Fibroblast of the aortic adventitia (primary cell): Measurements from ENCODE around the gene TARBP1. TPM values are rescaled to one million over a fixed set of nuclear protein-coding genes. Genes with fewer than 3 reads are reported as not detected.
"Not testable (repeated sequence)": the region's sequence is repeated elsewhere in the genome, so short reads cannot be mapped to it uniquely, and the experiment has no call there.

Experiments
- DNase-seq: peaks from one replicate; pipeline ENCODE4 v3.0.0-alpha.2; 2010; ENCODE audit warnings: low read depth
- H3K4me3 ChIP-seq: 2 replicates; pipeline ENCODE4 v1.5.1; 2011; ENCODE audit warnings: low read depth, mild to moderate bottlenecking, control low read depth, low read length, moderate library complexity
- CTCF ChIP-seq: IDR thresholded peaks from 2 replicates; pipeline ENCODE4 v1.5.1; 2011; ENCODE audit warnings: mild to moderate bottlenecking, low read length, control low read depth, inconsistent platforms; ENCODE audit not compliant: insufficient read depth
- total RNA-seq: library from RNA; depleted of rRNA; stranded (reverse); fragments of >200 nt; gene quantifications from 2 replicates; pipeline ENCODE4 v1.2.3, GENCODE V29; 2012; ENCODE audit warnings: low replicate concordance

Gene TARBP1
- total RNA-seq, 1 donor: 22.2 TPM

- H3K4me3 ChIP-seq: no peak overlapping the region
- TF ChIP-seq CTCF: no peak
- DNase-seq: no peak
Measured at GRCh38 chr1:234504969-234505768, 26.2 kb upstream of the TARBP1 start.

DNA sequence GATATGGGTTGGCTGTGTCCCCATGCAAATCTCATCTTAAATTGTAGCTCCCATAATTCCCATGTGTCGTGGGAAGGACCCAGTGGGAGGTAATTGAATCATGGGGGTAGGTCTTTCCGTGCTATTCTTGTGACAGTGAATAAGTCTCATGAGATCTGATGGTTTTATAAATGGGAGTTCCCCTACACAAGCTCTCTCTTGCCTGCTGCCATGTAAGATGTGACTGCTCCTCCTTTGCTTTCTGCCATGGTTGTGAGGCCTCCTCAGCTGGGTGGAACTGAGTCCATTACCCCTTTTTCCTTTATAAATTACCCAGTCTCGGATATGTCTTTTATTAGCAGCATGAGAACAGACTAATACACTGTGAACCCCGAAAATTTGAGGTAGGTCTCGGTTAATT is 25.3 kb upstream of the TARBP1 start:
- DNase-seq, H3K4me3 ChIP-seq: not testable (repeated sequence)

DNA sequence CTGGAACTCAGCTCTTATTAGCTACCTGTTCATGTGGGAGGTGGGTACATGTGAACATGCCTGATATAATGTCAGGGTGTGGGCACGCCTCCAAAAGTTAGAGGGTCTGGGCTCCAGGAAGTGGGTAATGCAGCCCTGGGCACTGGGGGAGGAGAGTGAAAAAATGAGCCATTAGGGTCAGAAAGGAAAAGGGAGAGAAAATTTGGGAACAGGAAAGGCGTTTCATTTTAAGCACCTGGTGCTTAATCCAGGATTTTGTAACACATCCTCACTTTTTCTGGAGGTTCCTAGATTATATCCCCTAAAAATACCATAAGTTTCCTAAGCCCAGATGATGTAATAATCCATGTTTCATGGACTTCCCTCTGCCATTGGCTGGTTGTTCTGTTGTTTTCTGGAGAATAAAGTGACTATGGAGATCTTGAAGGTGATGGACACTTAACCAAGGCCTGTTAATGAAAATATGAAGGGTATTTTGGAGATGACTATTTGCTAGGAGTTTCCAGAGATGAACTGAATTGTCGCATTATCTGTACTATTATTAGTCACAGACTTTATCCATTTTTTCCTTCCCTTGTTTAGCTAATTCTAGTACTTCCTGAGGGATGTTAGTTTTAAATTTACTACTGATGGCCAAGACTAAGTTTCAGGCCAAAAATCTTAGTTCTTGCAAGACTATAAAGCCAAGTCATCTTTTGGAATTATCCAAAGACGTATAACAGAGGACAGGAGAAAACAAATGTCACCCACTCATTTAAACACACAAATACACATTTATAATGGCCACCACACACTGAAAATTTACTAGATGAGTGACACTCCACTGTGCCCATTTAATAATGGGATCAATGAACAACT is 24.4 kb upstream of the TARBP1 start:
- peak; percentile 80 for DNase-seq
- H3K4me3 ChIP-seq: no peak overlapping the region
- no peak for TF ChIP-seq CTCF

DNA sequence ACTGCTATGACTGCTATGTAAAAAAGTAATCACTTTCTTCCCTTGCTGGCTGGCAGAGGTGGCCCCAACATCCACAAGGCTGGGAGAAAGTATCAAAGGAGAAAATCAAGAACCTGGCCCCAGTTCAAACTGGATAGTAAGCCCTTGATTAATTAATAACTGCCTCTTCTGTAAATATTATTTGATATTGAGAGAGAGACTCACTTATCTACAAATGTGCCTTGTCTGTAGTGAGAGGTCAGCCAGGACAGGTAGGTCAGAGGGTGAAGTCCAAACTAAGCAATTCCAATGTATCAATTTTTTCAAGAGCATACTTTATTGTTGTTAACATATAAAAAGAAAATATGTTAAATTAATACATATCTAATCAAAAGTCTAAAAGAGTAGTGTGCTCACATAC is 23.8 kb upstream of the TARBP1 start:
- DNase-seq: no peak
- TF ChIP-seq CTCF: no peak
- H3K4me3 ChIP-seq: no peak overlapping the region

DNA sequence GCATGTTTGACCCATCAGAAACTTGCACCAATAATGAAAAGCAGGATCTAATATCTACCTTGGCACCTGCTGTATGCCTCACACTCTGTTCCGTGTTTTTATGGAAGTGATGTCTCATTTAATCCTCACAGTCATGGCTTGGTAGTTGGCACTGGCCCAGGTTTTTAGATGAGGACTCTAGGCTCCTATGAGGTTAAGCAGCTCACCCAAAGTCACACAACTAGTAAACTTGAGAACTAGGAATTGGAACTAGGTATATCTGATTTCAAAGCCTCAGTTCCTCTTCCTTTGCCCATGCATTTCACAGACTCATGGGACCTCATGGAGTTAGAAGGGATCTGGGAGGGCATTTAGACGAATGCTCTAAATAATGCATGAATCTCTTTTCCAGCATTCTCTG is 21.3 kb upstream of the TARBP1 start:
- H3K4me3 ChIP-seq: no peak overlapping the region
- TF ChIP-seq CTCF: no peak
- peak; percentile 43 for DNase-seq

DNA sequence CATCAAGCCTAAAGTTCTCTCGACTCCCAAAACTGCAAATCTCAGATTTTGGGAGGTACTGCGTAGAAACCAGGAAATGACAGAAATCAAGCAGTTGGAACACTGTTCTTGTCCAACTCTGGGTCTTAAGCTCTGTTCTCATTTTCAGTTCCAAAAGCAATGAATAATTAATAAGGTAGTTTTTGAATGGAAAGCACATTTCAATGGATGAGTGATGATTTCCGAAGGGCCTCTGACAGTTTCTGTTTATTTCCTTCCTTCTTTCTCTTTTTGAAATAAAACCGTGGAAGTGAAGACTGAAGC is 20.9 kb upstream of the TARBP1 start:
- DNase-seq: no peak
- no peak for TF ChIP-seq CTCF
- H3K4me3 ChIP-seq: peak overlapping the region; percentile 50

DNA sequence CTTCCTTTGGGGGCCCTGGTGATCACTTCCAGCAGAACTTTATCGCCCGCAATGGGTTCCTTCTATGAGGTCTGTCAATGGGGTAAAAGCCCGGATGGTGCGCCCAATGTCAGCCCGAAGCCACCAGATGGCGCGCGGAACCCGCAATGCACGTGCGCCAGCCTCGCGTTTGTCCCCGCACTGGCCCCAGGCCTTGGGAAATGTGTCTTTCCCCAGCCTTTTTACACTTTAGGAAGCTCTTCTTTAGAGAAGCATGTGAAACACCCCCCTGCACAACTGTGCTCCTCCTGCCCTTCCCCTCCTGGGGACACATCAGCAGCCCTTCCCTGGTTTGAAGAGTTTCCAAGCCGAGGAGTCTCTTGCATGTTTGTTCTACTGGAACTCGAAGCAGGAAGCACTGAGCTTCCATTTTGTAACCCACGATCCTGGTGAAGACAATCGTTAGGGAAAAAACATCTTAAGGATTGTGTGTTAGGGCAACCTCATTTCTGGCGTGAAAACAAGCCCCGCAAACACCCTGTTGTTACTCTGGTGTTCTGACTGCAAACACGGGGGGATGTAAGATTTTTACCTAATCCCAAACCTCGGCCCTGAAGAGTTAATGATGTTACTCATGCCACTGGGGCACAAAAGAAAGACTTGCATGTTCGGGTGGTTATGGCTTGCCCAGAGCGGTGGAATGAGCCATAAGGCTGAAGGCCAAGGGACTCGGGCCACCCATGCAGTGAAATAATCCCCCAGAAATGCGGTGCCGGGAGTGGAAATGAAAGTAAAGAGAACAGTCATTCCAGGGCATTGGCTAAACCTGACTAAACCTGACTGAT is 20.4 kb upstream of the TARBP1 start:
- DNase-seq: peak; percentile 93
- TF ChIP-seq CTCF: peak; percentile 94
- peak overlapping the region; percentile 50 for H3K4me3 ChIP-seq
